Right cardiac atrium (tissue), 5 donors: ENCODE results near the gene PRSS53. TPM values are rescaled to one million over a fixed set of nuclear protein-coding genes. Genes with fewer than 3 reads are reported as not detected.
A peak's percentile ranks its signal among the peaks of the same experiment; 100 is the strongest.

Experiments used
- ATAC-seq, 2 donors: fragments of 200-7000 bp; cut with Tn5 transposase; one replicate each; pipeline versions ENCODE4 v1.8.0 to v1.9.1; 2020; ENCODE audit warnings: moderate library complexity in 2 of 2, mild to moderate bottlenecking in 1 of 2
- DNase-seq, 3 donors: peaks; one replicate each; pipeline ENCODE4 v3.0.0-alpha.2; 2020
- H3K27ac ChIP-seq: one replicate; pipeline ENCODE4 v1.5.1; 2013; ENCODE audit warnings: mild to moderate bottlenecking, low read length, control low read depth, moderate library complexity
- H3K27me3 ChIP-seq: one replicate; pipeline ENCODE4 v1.6.1; 2013; ENCODE audit not compliant: control insufficient read depth, insufficient read depth
- H3K4me1 ChIP-seq: one replicate; pipeline ENCODE4 v1.6.1; 2013; ENCODE audit warnings: low read length; ENCODE audit not compliant: control insufficient read depth, insufficient read depth
- H3K4me3 ChIP-seq: one replicate; pipeline ENCODE4 v1.5.1; 2013; ENCODE audit warnings: low read length, control low read depth
- H3K9me3 ChIP-seq: one replicate; pipeline ENCODE4 v1.6.1; 2013; ENCODE audit warnings: low read length; ENCODE audit not compliant: control insufficient read depth
- WGBS: extraction: QIAGEN DNeasy Blood & Tissue Kit; methylation state at CpG from one replicate; pipeline ENCODE4 v1.1.7; 2013; 5-methylcytosine and 5-hydroxymethylcytosine counted together
- intact Hi-C, 4 donors: fragments of 100-400 bp; cut with DNase I; formaldehyde crosslinking; loops; one replicate each; pipeline versions ENCODE4 v1.11.0 to v1.14.0; 2022 to 2023
- polyA plus RNA-seq: library from polyadenylated mRNA; stranded (reverse); fragments of 200-250 nt; gene quantifications from one replicate; pipeline ENCODE4 v1.2.3, GENCODE V29; 2013
- total RNA-seq, 4 donors: library from RNA; stranded (reverse); fragmentation: NEBNext Ultra II Directional; extraction: Animal tissue kit (Norgen Biotek cat#: 25700); gene quantifications; one replicate each; pipeline ENCODE4 v1.2.1, GENCODE V29; 2021
- donor health status: healthy with polysubstance abuse.
- donor health status: DM: no; HTN: yes; CAD: no.
- donor health status: DM: no; HTN: no; CAD: no.
- donor health status: DM: no; HTN: yes; CAD: no; lungs with severe emphysema.
- donor health status: DM: yes; HTN: yes; CAD: no.

The PRSS53 gene
- total and polyA plus RNA-seq, 5 donors, result 0.36 to 1.5 (median 0.79) TPM

GRCh38 chr16:31117384-31118222, 28.9 kb upstream of the PRSS53 start, which contains the start of gene KAT8:
Gene KAT8 (plus strand): TSS chr16:31117664. CDS start chr16:31117682, 18 bp downstream.
- intact Hi-C loops, result no loop called here
- Histone ChIP-seq H3K4me3 (peak within 1 kb of the TSS; percentile 83), H3K9me3 (no peaks in the 10 kb centered on the region), H3K27ac (peak within 1 kb of the TSS; percentile 99), H3K4me1 (peaks cover 6% of the 10 kb centered on the region), H3K27me3 (no peaks in the 10 kb centered on the region)
- under 1% methylated on average over 68 of the region's 68 CpGs for WGBS
- peak; percentile 99 for DNase-seq
- ATAC-seq, result peak; percentile 96 to 97

GRCh38 chr16:31114468-31114867, 25.7 kb upstream of the PRSS53 start:
- Histone ChIP-seq H3K27ac (no peak overlapping the region), H3K4me1 (peaks cover 6% of the 10 kb centered on the region), H3K27me3 (no peaks in the 10 kb centered on the region), H3K4me3 (no peak overlapping the region), H3K9me3 (no peaks in the 10 kb centered on the region)
- intact Hi-C loops, result no loop called here
- ATAC-seq (no peak), DNase-seq (peak in 1 of 3 donors; percentile 35)
- WGBS, result 90% methylated on average over 8 of the region's 8 CpGs

GRCh38 chr16:31113121-31114120, 24.7 kb upstream of the PRSS53 start:
- DNase-seq (peak in 1 of 3 donors; percentile 48), ATAC-seq (no peak)
- H3K9me3 ChIP-seq, result no peaks in the 10 kb centered on the region
- WGBS, result 74% methylated on average over 5 of the region's 5 CpGs
- H3K27me3 ChIP-seq, result no peaks in the 10 kb centered on the region
- H3K27ac ChIP-seq, result peak overlapping the region; percentile 76
- H3K4me1 ChIP-seq, result peaks cover 8% of the 10 kb centered on the region
- intact Hi-C loops, result no loop called here
- H3K4me3 ChIP-seq, result no peak overlapping the region

GRCh38 chr16:31112711-31113110, 24.0 kb upstream of the PRSS53 start:
- WGBS, result 75% methylated on average over 2 of the region's 2 CpGs
- Histone ChIP-seq H3K27me3 (no peaks in the 10 kb centered on the region), H3K4me1 (peaks cover 7% of the 10 kb centered on the region), H3K27ac (peak overlapping the region; percentile 76), H3K9me3 (no peaks in the 10 kb centered on the region), H3K4me3 (no peak overlapping the region)
- ATAC-seq (no peak), DNase-seq (no peak)
- intact Hi-C loops, result no loop called here

- Histone ChIP-seq H3K27ac (no peak overlapping the region), H3K9me3 (no peaks in the 10 kb centered on the region), H3K27me3 (no peaks in the 10 kb centered on the region), H3K4me1 (peaks cover 7% of the 10 kb centered on the region), H3K4me3 (no peak overlapping the region)
- intact Hi-C loops, result no loop called here
- 92% methylated on average over 23 of the region's 23 CpGs for WGBS
- peak in 2 of 3 donors; percentile 49 to 60 for DNase-seq
- ATAC-seq, result no peak
These were observed 23.2 kb upstream of the PRSS53 start for GRCh38 chr16:31111881-31112466.

GRCh38 chr16:31110106-31111034, 21.6 kb upstream of the PRSS53 start:
- peak in 2 of 3 donors; percentile 50 to 60 for DNase-seq
- 88% methylated on average over 26 of the region's 26 CpGs for WGBS
- Histone ChIP-seq H3K4me1 (peaks cover 7% of the 10 kb centered on the region), H3K4me3 (no peak overlapping the region), H3K27ac (no peak overlapping the region), H3K27me3 (no peaks in the 10 kb centered on the region), H3K9me3 (no peaks in the 10 kb centered on the region)
- intact Hi-C loops, result no loop called here
- ATAC-seq, result no peak

- ATAC-seq (no peak), DNase-seq (peak in 1 of 3 donors; percentile 55)
- intact Hi-C loops, result no loop called here
- Histone ChIP-seq H3K27ac (no peak overlapping the region), H3K4me1 (peaks cover 7% of the 10 kb centered on the region), H3K27me3 (no peaks in the 10 kb centered on the region), H3K4me3 (no peak overlapping the region), H3K9me3 (no peaks in the 10 kb centered on the region)
- WGBS, result 92% methylated on average over 12 of the region's 12 CpGs
These were observed 20.9 kb upstream of the PRSS53 start for GRCh38 chr16:31109622-31110021.

- H3K27ac ChIP-seq, result peak overlapping the region; percentile 85
- peak overlapping the region; percentile 74 for H3K4me3 ChIP-seq
- peaks cover 7% of the 10 kb centered on the region for H3K4me1 ChIP-seq
- no peaks in the 10 kb centered on the region for H3K27me3 ChIP-seq
- intact Hi-C loops, result no loop called here
- H3K9me3 ChIP-seq, result no peaks in the 10 kb centered on the region
- peak in 1 of 3 donors; percentile 54 for DNase-seq
- peak in 1 of 2 donors; percentile 5 for ATAC-seq
- WGBS, result 37% methylated on average over 57 of the region's 57 CpGs
These were observed 20.2 kb upstream of the PRSS53 start for GRCh38 chr16:31108794-31109558.

GRCh38 chr16:31108035-31108793, 19.5 kb upstream of the PRSS53 start, which contains the start of gene BCKDK:
Gene BCKDK (plus strand): TSS chr16:31108386. CDS start chr16:31109224, 838 bp downstream.
- intact Hi-C loops, result no loop called here

More at GRCh38 chr16:31108035-31108793, 19.5 kb upstream of the PRSS53 start, which contains the start of gene BCKDK:
- ATAC-seq, result peak; percentile 88 to 89
- peak; percentile 85 to 93 (median 93) for DNase-seq
- Histone ChIP-seq H3K4me1 (peaks cover 6% of the 10 kb centered on the region), H3K27me3 (no peaks in the 10 kb centered on the region), H3K27ac (peak within 1 kb of the TSS; percentile 85), H3K4me3 (peak within 1 kb of the TSS; percentile 74), H3K9me3 (no peaks in the 10 kb centered on the region)
- WGBS, result 4% methylated on average over 68 of the region's 68 CpGs
